B cell (primary cell): Measurements from ENCODE around the gene SNRPD3. TPM values are rescaled to one million over a fixed set of nuclear protein-coding genes. Genes with fewer than 3 reads are reported as not detected.

Experiments used
- ATAC-seq: fragments of 200-7000 bp; cut with Tn5 transposase; one replicate; pipeline ENCODE4 v1.10.0; 2021; ENCODE audit warnings: low read depth, mild to moderate bottlenecking, moderate number of reproducible peaks, moderate library complexity
- CTCF ChIA-PET: fragments of 350-600 bp; sonication (Branson Sonifier 250); formaldehyde crosslinking; loops from one replicate; lab custom pipeline; 2021; ENCODE audit warnings: antibody characterized with exemption, inconsistent platforms; lab: Charles Lee
- POLR2A ChIA-PET: fragments of 350-600 bp; sonication (Branson Sonifier 250); formaldehyde crosslinking; loops from one replicate; lab custom pipeline; 2021; ENCODE audit warnings: antibody characterized with exemption; lab: Charles Lee
- DNase-seq: peaks from one replicate; pipeline ENCODE4 v3.0.0; 2013
- H2AFZ ChIP-seq: 2 replicates; pipeline ENCODE4 v1.6.1; 2012; ENCODE audit warnings: mild to moderate bottlenecking, low read depth, low read length; ENCODE audit not compliant: insufficient read depth, poor library complexity, severe bottlenecking
- H3K27ac ChIP-seq, 2 donors: 1 replicate in 1 of 2; 2 replicates in 1 of 2; pipeline ENCODE4 v1.5.1; 2012 to 2013; ENCODE audit warnings: low read length in 2 of 2, mild to moderate bottlenecking in 2 of 2, moderate library complexity in 1 of 2
- H3K27me3 ChIP-seq, 4 experiments: fragments of 200-600 bp in 1 of 4; sonication (generic) in 1 of 4; replicated peaks in 1 of 4; 1 replicate in 2 of 4; 2 replicates in 2 of 4; pipeline versions ENCODE4 v1.6.1 to v1.7.0; 2013 to 2016; ENCODE audit warnings: low read length in 3 of 4, mild to moderate bottlenecking in 2 of 4, mixed read lengths in 1 of 4, moderate library complexity in 1 of 4; ENCODE audit not compliant: insufficient read depth in 4 of 4, control insufficient read depth in 3 of 4; ENCODE audit errors: control extremely low read depth in 1 of 4
- H3K36me3 ChIP-seq, 2 experiments: replicated peaks in 1 of 2; 1 replicate in 1 of 2; 2 replicates in 1 of 2; pipeline versions ENCODE4 v1.6.1 to v1.7.1; 2013; ENCODE audit warnings: low read length in 1 of 2; ENCODE audit not compliant: insufficient read depth in 2 of 2, control insufficient read depth in 1 of 2; ENCODE audit errors: control extremely low read depth in 1 of 2, extremely low read depth in 1 of 2
- H3K4me1 ChIP-seq, 2 donors: fragments of 200-600 bp in 1 of 2; sonication (generic) in 1 of 2; 1 replicate in 1 of 2; 2 replicates in 1 of 2; pipeline versions ENCODE4 v1.5.1 to v1.6.1; 2013 to 2017; ENCODE audit warnings: low read length in 2 of 2; ENCODE audit not compliant: control insufficient read depth in 2 of 2, insufficient read depth in 2 of 2
- H3K4me2 ChIP-seq: replicated peaks from 2 replicates; pipeline ENCODE3; 2012; ENCODE audit warnings: mild to moderate bottlenecking, low read depth, low read length; ENCODE audit not compliant: poor library complexity, severe bottlenecking
- H3K4me3 ChIP-seq, 5 experiments: fragments of 200-600 bp in 1 of 5; sonication (generic) in 1 of 5; 1 replicate in 3 of 5; 2 replicates in 2 of 5; pipeline versions ENCODE4 v1.5.1 to v1.7.0; 2011 to 2016; ENCODE audit warnings: low read length in 4 of 5, mild to moderate bottlenecking in 4 of 5, low read depth in 2 of 5, control low read depth in 1 of 5, moderate library complexity in 1 of 5; ENCODE audit not compliant: insufficient read depth in 1 of 5; ENCODE audit errors: control extremely low read depth in 1 of 5, extremely low read depth in 1 of 5
- H3K79me2 ChIP-seq: fragments of 200-600 bp; sonication (generic); one replicate; pipeline ENCODE4 v1.6.0; 2016; ENCODE audit warnings: low read length; ENCODE audit not compliant: control insufficient read depth, insufficient read depth
- H3K9ac ChIP-seq: fragments of 200-600 bp; sonication (generic); 2 replicates; pipeline ENCODE4 v1.6.1; 2017; ENCODE audit warnings: mild to moderate bottlenecking, low read length, moderate library complexity
- H3K9me3 ChIP-seq, 3 donors: one replicate each; pipeline versions ENCODE4 v1.6.1 to v1.7.1; 2013; ENCODE audit warnings: low read length in 2 of 3; ENCODE audit not compliant: control insufficient read depth in 2 of 3, insufficient read depth in 1 of 3; ENCODE audit errors: control extremely low read depth in 1 of 3
- H4K20me1 ChIP-seq: 2 replicates; pipeline ENCODE4 v1.6.0; 2012; ENCODE audit warnings: mild to moderate bottlenecking, low read length; ENCODE audit not compliant: insufficient read depth, control insufficient read depth, poor library complexity, severe bottlenecking
- H3K27ac Mint-ChIP-seq: one replicate; pipeline ENCODE4 v1.8.0; 2021; ENCODE audit warnings: mixed read lengths
- H3K27me3 Mint-ChIP-seq: one replicate; pipeline ENCODE4 v1.8.0; 2021; ENCODE audit warnings: mixed read lengths
- H3K4me1 Mint-ChIP-seq: one replicate; pipeline ENCODE4 v1.8.0; 2021; ENCODE audit warnings: mixed read lengths
- H3K4me3 Mint-ChIP-seq: one replicate; pipeline ENCODE4 v1.8.0; 2021; ENCODE audit warnings: mixed read lengths
- H3K9me3 Mint-ChIP-seq: one replicate; pipeline ENCODE4 v1.8.0; 2022; ENCODE audit warnings: mixed read lengths; ENCODE audit not compliant: insufficient read depth
- CTCF ChIP-seq: fragments of 200-600 bp; IDR thresholded peaks from one replicate; pipeline ENCODE4 v1.8.0; 2022; ENCODE audit warnings: antibody characterized with exemption, mild to moderate bottlenecking
- EZH2 ChIP-seq: IDR thresholded peaks from 2 replicates; pipeline ENCODE4 v1.6.1; 2012; ENCODE audit warnings: borderline replicate concordance, low read depth, mild to moderate bottlenecking, moderate library complexity, low read length; ENCODE audit not compliant: insufficient read depth, poor library complexity, severe bottlenecking
- WGBS: methylation state at CpG from one replicate; pipeline ENCODE4 v1.1.5; 2013; ENCODE audit warnings: missing lambda C conversion rate; ENCODE audit not compliant: insufficient coverage; 5-methylcytosine and 5-hydroxymethylcytosine counted together
- intact Hi-C: fragments of 100-400 bp; cut with micrococcal nuclease; formaldehyde crosslinking; loops from one replicate; pipeline ENCODE4 v1.10.0; 2022
- polyA plus RNA-seq: library from polyadenylated mRNA; depleted of rRNA; stranded (reverse); fragments of >200 nt; gene quantifications from 2 replicates; pipeline ENCODE4 v1.2.3, GENCODE V29; 2012
- total RNA-seq, 2 donors: library from RNA; stranded (reverse); fragments of 120-200 nt in 1 of 2; gene quantifications; 1 replicate in 1 of 2; 2 replicates in 1 of 2; pipeline versions ENCODE4 v1.2.3 to v1.2.4, GENCODE V29; 2013 to 2022

SNRPD3 gene
- total and polyA plus RNA-seq, 2 donors (not counting 1 experiment from before 2014, with no cell fraction given), result 76.7 to 165 TPM

GRCh38 chr22:24587948-24588347, 32.1 kb downstream of the SNRPD3 start:
- WGBS, result 77% methylated on average over 8 of the region's 8 CpGs
- peaks cover 5% of the 10 kb centered on the region for H3K27me3 Mint-ChIP-seq

DNA sequence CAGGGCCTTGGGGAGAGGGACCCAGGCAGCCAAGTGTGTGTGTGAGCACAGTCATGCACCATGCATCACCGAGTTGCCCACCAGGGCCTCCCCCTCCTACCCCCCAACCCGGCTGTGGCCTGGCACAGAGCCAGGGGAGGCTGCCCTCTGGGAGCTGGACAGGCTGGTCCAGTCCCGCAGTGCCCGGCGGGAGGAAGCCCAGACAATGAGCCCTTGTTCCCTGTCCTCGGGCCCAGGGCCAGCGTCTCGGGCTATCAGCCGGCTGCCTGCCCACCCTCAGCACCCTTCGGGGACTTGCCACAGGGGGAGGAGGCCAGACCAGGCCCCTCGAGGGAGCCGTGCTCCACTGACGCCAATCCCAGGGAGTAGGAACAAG, 32.6 kb downstream of the SNRPD3 start:
- peaks cover 0 to 2% (median 0%) of the 10 kb centered on the region in 3 donors for H3K9me3 ChIP-seq
- peaks cover 2 to 14% of the 10 kb centered on the region in 2 donors for H3K4me1 ChIP-seq
- no peaks in the 10 kb centered on the region for H4K20me1 ChIP-seq
- DNase-seq (no peak), ATAC-seq (no peak)
- ChIA-PET POLR2A (no interaction called here), CTCF (no interaction called here)
- H3K27ac ChIP-seq, result no peak overlapping the region
- H3K27ac Mint-ChIP-seq, result no peak overlapping the region
- H3K4me3 ChIP-seq, result no peak overlapping the region
- 62% methylated on average over 12 of the region's 13 CpGs for WGBS
- H3K4me1 Mint-ChIP-seq, result peaks cover 7% of the 10 kb centered on the region
- peaks cover 0 to 17% (median 0%) of the 10 kb centered on the region in 4 experiments for H3K27me3 ChIP-seq
- H3K36me3 ChIP-seq, result no peaks in the 10 kb centered on the region
- H3K9me3 Mint-ChIP-seq, result no peaks in the 10 kb centered on the region
- intact Hi-C loops, result no loop called here
- H3K27me3 Mint-ChIP-seq, result peaks cover 5% of the 10 kb centered on the region
- no peak overlapping the region for H3K4me3 Mint-ChIP-seq
- no peaks in the 10 kb centered on the region for H3K79me2 ChIP-seq
- H2AFZ ChIP-seq, result no peak overlapping the region
- H3K4me2 ChIP-seq, result no peak overlapping the region
- TF ChIP-seq CTCF (no peak), EZH2 (no peak)
- H3K9ac ChIP-seq, result no peak overlapping the region

More at GRCh38 chr22:24587948-24588347, 32.1 kb downstream of the SNRPD3 start:
- DNase-seq (no peak), ATAC-seq (no peak)
- H3K4me1 Mint-ChIP-seq, result peaks cover 4% of the 10 kb centered on the region
- Histone ChIP-seq H3K27ac (no peak overlapping the region), H3K36me3 (no peaks in the 10 kb centered on the region), H3K4me3 (no peak overlapping the region), H2AFZ (no peak overlapping the region), H3K4me1 (peaks cover 2 to 10% of the 10 kb centered on the region in 2 donors), H3K27me3 (peaks cover 0 to 13% (median 0%) of the 10 kb centered on the region in 4 experiments), H4K20me1 (no peaks in the 10 kb centered on the region), H3K4me2 (no peak overlapping the region), H3K79me2 (no peaks in the 10 kb centered on the region), H3K9ac (no peak overlapping the region), H3K9me3 (peaks cover 0 to 2% (median 0%) of the 10 kb centered on the region in 3 donors)
- intact Hi-C loops, result no loop called here
- ChIA-PET CTCF (no interaction called here), POLR2A (interaction anchor here (0.5 kb wide), 1 partner anchor 26 kb away, joined by 6 read pairs; no protein-coding TSS in a partner anchor)
- no peak overlapping the region for H3K27ac Mint-ChIP-seq
- H3K4me3 Mint-ChIP-seq, result no peak overlapping the region
- TF ChIP-seq EZH2 (no peak), CTCF (no peak)
- H3K9me3 Mint-ChIP-seq, result no peaks in the 10 kb centered on the region
